Liver (tissue), 3 donors: Measurements from ENCODE around the gene SOX5.
"Not testable (repeated sequence)": the region's sequence is repeated elsewhere in the genome, so short reads cannot be mapped to it uniquely, and the experiment has no call there.

Experiments used
- CTCF ChIP-seq: fragments of 150-350 bp; IDR thresholded peaks from 2 replicates; pipeline ENCODE4 v1.5.1; 2017; ENCODE audit warnings: improper control_type of control experiment, low read depth, low read length; ENCODE audit not compliant: missing input control
- FOXA2 ChIP-seq: IDR thresholded peaks from 2 replicates; pipeline ENCODE4 v1.6.1; 2016; ENCODE audit warnings: antibody characterized with exemption
- MAX ChIP-seq: IDR thresholded peaks from 2 replicates; pipeline ENCODE4 v1.6.1; 2016; ENCODE audit warnings: antibody characterized with exemption
- REST ChIP-seq: IDR thresholded peaks from 2 replicates; pipeline ENCODE4 v1.6.1; 2016; ENCODE audit warnings: antibody characterized with exemption, mild to moderate bottlenecking
- RXRA ChIP-seq, 2 donors: IDR thresholded peaks; 2 replicates each; pipeline ENCODE4 v1.6.1; 2017 to 2018; ENCODE audit warnings: antibody characterized with exemption in 2 of 2, mild to moderate bottlenecking in 1 of 2
- YY1 ChIP-seq: IDR thresholded peaks from 2 replicates; pipeline ENCODE4 v1.6.1; 2016; ENCODE audit warnings: antibody characterized with exemption, mild to moderate bottlenecking
- donor health status: healthy.
- donor health status: healthy.

- TF ChIP-seq MAX; CTCF; RXRA (IDR thresholded peaks at IDR 0.05); YY1; REST; FOXA2: not testable (repeated sequence)
Measured at GRCh38 chr12:23876618-23877017, 72.9 kb downstream of the SOX5 start.
